ENCODE results near the gene NEK7. TPM values are rescaled to one million over a fixed set of nuclear protein-coding genes. Genes with fewer than 3 reads are reported as not detected.

NEK7 gene
- total and polyA plus RNA-seq, 2 of the 8 experiments (the other 6 are each of a cell fraction or from before 2014, with no cell fraction given): 5.1 to 10.0 TPM

- TF ChIP-seq, protein P1, sequence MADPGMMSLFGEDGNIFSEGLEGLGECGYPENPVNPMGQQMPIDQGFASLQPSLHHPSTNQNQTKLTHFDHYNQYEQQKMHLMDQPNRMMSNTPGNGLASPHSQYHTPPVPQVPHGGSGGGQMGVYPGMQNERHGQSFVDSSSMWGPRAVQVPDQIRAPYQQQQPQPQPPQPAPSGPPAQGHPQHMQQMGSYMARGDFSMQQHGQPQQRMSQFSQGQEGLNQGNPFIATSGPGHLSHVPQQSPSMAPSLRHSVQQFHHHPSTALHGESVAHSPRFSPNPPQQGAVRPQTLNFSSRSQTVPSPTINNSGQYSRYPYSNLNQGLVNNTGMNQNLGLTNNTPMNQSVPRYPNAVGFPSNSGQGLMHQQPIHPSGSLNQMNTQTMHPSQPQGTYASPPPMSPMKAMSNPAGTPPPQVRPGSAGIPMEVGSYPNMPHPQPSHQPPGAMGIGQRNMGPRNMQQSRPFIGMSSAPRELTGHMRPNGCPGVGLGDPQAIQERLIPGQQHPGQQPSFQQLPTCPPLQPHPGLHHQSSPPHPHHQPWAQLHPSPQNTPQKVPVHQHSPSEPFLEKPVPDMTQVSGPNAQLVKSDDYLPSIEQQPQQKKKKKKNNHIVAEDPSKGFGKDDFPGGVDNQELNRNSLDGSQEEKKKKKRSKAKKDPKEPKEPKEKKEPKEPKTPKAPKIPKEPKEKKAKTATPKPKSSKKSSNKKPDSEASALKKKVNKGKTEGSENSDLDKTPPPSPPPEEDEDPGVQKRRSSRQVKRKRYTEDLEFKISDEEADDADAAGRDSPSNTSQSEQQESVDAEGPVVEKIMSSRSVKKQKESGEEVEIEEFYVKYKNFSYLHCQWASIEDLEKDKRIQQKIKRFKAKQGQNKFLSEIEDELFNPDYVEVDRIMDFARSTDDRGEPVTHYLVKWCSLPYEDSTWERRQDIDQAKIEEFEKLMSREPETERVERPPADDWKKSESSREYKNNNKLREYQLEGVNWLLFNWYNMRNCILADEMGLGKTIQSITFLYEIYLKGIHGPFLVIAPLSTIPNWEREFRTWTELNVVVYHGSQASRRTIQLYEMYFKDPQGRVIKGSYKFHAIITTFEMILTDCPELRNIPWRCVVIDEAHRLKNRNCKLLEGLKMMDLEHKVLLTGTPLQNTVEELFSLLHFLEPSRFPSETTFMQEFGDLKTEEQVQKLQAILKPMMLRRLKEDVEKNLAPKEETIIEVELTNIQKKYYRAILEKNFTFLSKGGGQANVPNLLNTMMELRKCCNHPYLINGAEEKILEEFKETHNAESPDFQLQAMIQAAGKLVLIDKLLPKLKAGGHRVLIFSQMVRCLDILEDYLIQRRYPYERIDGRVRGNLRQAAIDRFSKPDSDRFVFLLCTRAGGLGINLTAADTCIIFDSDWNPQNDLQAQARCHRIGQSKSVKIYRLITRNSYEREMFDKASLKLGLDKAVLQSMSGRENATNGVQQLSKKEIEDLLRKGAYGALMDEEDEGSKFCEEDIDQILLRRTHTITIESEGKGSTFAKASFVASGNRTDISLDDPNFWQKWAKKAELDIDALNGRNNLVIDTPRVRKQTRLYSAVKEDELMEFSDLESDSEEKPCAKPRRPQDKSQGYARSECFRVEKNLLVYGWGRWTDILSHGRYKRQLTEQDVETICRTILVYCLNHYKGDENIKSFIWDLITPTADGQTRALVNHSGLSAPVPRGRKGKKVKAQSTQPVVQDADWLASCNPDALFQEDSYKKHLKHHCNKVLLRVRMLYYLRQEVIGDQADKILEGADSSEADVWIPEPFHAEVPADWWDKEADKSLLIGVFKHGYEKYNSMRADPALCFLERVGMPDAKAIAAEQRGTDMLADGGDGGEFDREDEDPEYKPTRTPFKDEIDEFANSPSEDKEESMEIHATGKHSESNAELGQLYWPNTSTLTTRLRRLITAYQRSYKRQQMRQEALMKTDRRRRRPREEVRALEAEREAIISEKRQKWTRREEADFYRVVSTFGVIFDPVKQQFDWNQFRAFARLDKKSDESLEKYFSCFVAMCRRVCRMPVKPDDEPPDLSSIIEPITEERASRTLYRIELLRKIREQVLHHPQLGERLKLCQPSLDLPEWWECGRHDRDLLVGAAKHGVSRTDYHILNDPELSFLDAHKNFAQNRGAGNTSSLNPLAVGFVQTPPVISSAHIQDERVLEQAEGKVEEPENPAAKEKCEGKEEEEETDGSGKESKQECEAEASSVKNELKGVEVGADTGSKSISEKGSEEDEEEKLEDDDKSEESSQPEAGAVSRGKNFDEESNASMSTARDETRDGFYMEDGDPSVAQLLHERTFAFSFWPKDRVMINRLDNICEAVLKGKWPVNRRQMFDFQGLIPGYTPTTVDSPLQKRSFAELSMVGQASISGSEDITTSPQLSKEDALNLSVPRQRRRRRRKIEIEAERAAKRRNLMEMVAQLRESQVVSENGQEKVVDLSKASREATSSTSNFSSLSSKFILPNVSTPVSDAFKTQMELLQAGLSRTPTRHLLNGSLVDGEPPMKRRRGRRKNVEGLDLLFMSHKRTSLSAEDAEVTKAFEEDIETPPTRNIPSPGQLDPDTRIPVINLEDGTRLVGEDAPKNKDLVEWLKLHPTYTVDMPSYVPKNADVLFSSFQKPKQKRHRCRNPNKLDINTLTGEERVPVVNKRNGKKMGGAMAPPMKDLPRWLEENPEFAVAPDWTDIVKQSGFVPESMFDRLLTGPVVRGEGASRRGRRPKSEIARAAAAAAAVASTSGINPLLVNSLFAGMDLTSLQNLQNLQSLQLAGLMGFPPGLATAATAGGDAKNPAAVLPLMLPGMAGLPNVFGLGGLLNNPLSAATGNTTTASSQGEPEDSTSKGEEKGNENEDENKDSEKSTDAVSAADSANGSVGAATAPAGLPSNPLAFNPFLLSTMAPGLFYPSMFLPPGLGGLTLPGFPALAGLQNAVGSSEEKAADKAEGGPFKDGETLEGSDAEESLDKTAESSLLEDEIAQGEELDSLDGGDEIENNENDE (IDR thresholded peaks at IDR 0.05; ENCODE audit: insufficient replicate concordance, low read length): no peak
- TF ChIP-seq SAP30 (IDR thresholded peaks at IDR 0.05; ENCODE audit: insufficient read depth, insufficient replicate concordance, low read length) (no peak), BACH1 (IDR thresholded peaks at IDR 0.05; ENCODE audit: low read length) (no peak), YY1 (IDR thresholded peaks at IDR 0.05; ENCODE audit: low read depth, low read length) (no peak), RXRA (IDR thresholded peaks at IDR 0.05; ENCODE audit: insufficient read depth, low read depth, low read length) (no peak), ZNF274 (IDR thresholded peaks at IDR 0.05; ENCODE audit: borderline replicate concordance, extremely low read depth, low read length) (no peak), KDM5A (IDR thresholded peaks at IDR 0.05; ENCODE audit: low read length) (no peak), FOSL1 (IDR thresholded peaks at IDR 0.05; ENCODE audit: insufficient read depth, low read depth, low read length) (no peak), RFX5 (IDR thresholded peaks at IDR 0.05; ENCODE audit: borderline replicate concordance, low read depth, low read length) (no peak)
These were observed 125.1 kb downstream of the NEK7 start (continued) for GRCh38 chr1:198281911-198282310.

Data from H1 (cell line).